Motor neuron (in vitro differentiated cells): ENCODE data around the gene CTSK. TPM values are rescaled to one million over a fixed set of nuclear protein-coding genes. Genes with fewer than 3 reads are reported as not detected.
A peak's percentile ranks its signal among the peaks of the same experiment; 100 is the strongest.
"Not testable (repeated sequence)": the region's sequence is repeated elsewhere in the genome, so short reads cannot be mapped to it uniquely, and the experiment has no call there.

ENCODE experiments used
- ATAC-seq, 8 experiments: fragments of 200-7000 bp; cut with Tn5 transposase; replicated peaks in 6 of 8; 2 replicates each; pipeline ENCODE4 v1.8.0; 2021; ENCODE audit warnings: mild to moderate bottlenecking in 8 of 8, moderate library complexity in 8 of 8
- H3K27ac ChIP-seq, 2 donors: fragments of 250-450 bp; sonication (Bioruptor Pico); 2 replicates each; pipeline ENCODE4 v1.9.0; 2021; ENCODE audit warnings: antibody characterized with exemption in 2 of 2, mild to moderate bottlenecking in 2 of 2, moderate library complexity in 1 of 2
- H3K4me1 ChIP-seq, 2 donors: fragments of 250-450 bp; sonication (Bioruptor Pico); replicated peaks in 1 of 2; 2 replicates each; pipeline ENCODE4 v1.6.1; 2021; ENCODE audit warnings: antibody characterized with exemption in 2 of 2, mild to moderate bottlenecking in 2 of 2, moderate library complexity in 1 of 2
- H3K4me3 ChIP-seq, 5 donors: fragments of 250-450 bp; sonication (Bioruptor Pico); 2 replicates each; pipeline ENCODE4 v1.9.0; 2021; ENCODE audit warnings: antibody characterized with exemption in 5 of 5, mild to moderate bottlenecking in 5 of 5, moderate library complexity in 4 of 5
- WGBS, 10 experiments: fragments of 450-650 bp; shearing (Covaris generic); methylation state at CpG; one replicate each; pipeline ENCODE4 v1.0.0; 2022; 5-methylcytosine and 5-hydroxymethylcytosine counted together
- in situ Hi-C, 9 experiments: fragments of 400-800 bp; cut with MboI; loops; one replicate each; pipeline ENCODE4 v1.15.0; 2021; ENCODE audit warnings: low sequenced_read_pairs in 9 of 9, low pct_unique_long_range_greater_than_20kb in 2 of 9; ENCODE audit not compliant: unreplicated experiment in 9 of 9
- total RNA-seq, 8 experiments: library from RNA; unstranded; fragments of 300-600 nt; gene quantifications; 2 replicates each; pipeline versions ENCODE4 v1.2.3 to v1.2.4, GENCODE V29; 2022

CTSK gene
- total RNA-seq, 8 experiments from 2014 or later: 1.2 to 330 (median 5.3) TPM

GRCh38 chr1:150796374-150796773 is 11.7 kb downstream of the CTSK start:
- 34 to 100% (median 100%) methylated on average over 1 to 3 of the region's 3 CpGs; no CpG with 5 or more reads in 1 of the 10 experiments for WGBS, 10 experiments
- Histone ChIP-seq H3K4me3 (no peak overlapping the region), H3K27ac (no peak overlapping the region), H3K4me1 (peaks cover 11 to 13% of the 10 kb centered on the region in 2 donors)
- in situ Hi-C loops: no loop called here
- ATAC-seq: no peak

GRCh38 chr1:150793778-150794177 is 14.3 kb downstream of the CTSK start:
- H3K4me3 ChIP-seq, H3K27ac ChIP-seq, ATAC-seq, in situ Hi-C loops, H3K4me1 ChIP-seq: not testable (repeated sequence)
- 83 to 100% (median 90%) methylated on average over 1 to 3 of the region's 3 CpGs; no CpG with 5 or more reads in 4 of the 10 experiments for WGBS, 10 experiments

GRCh38 chr1:150793221-150793620 is 14.8 kb downstream of the CTSK start:
- H3K4me3 ChIP-seq: no peak overlapping the region
- no peak overlapping the region for H3K27ac ChIP-seq
- peaks cover under 1 to 2% of the 10 kb centered on the region in 2 donors for H3K4me1 ChIP-seq
- WGBS, 10 experiments: 63 to 100% (median 72%) methylated on average over 1 of the region's 1 CpG; no CpG with 5 or more reads in 4 of the 10 experiments
- in situ Hi-C loops: no loop called here
- ATAC-seq: no peak

- ATAC-seq: no peak
- no peak overlapping the region for H3K27ac ChIP-seq
- WGBS, 10 experiments: 67 to 100% (median 95%) methylated on average over 3 to 4 of the region's 4 CpGs; no CpG with 5 or more reads in 1 of the 10 experiments
- H3K4me3 ChIP-seq: no peak overlapping the region
- no peaks in the 10 kb centered on the region for H3K4me1 ChIP-seq
- in situ Hi-C loops: no loop called here
Measured at GRCh38 chr1:150791585-150791984, 16.5 kb downstream of the CTSK start.

- in situ Hi-C loops: no loop called here
- 17 to 100% (median 70%) methylated on average over 1 to 4 of the region's 4 CpGs for WGBS, 10 experiments
- Histone ChIP-seq H3K4me1 (no peaks in the 10 kb centered on the region), H3K4me3 (no peak overlapping the region), H3K27ac (no peak overlapping the region)
- ATAC-seq: no peak
Measured at GRCh38 chr1:150789396-150789795, 18.7 kb downstream of the CTSK start.

GRCh38 chr1:150788946-150789345 is 19.1 kb downstream of the CTSK start:
- no peak for ATAC-seq
- Histone ChIP-seq H3K4me1 (no peaks in the 10 kb centered on the region), H3K27ac (no peak overlapping the region), H3K4me3 (no peak overlapping the region)
- 19 to 100% (median 88%) methylated on average over 1 to 4 of the region's 4 CpGs for WGBS, 10 experiments
- in situ Hi-C loops: no loop called here

GRCh38 chr1:150787455-150787854 is 20.6 kb downstream of the CTSK start:
- no peak overlapping the region for H3K27ac ChIP-seq
- in situ Hi-C loops: no loop called here
- H3K4me3 ChIP-seq: no peak overlapping the region
- peak in 2 of 8 experiments; percentile 52 to 62 for ATAC-seq
- no peaks in the 10 kb centered on the region for H3K4me1 ChIP-seq

GRCh38 chr1:150780510-150780909 is 27.6 kb downstream of the CTSK start:
- no peak for ATAC-seq
- no peak overlapping the region for H3K27ac ChIP-seq
- H3K4me3 ChIP-seq: no peak overlapping the region
- in situ Hi-C loops: no loop called here
- 86 to 100% (median 100%) methylated on average over 1 of the region's 3 CpGs; no CpG with 5 or more reads in 3 of the 10 experiments for WGBS, 10 experiments
- no peaks in the 10 kb centered on the region for H3K4me1 ChIP-seq

- peak in 1 of 8 experiments; percentile 34 for ATAC-seq
- in situ Hi-C loops: no loop called here
- Histone ChIP-seq H3K4me3 (no peak overlapping the region), H3K4me1 (no peaks in the 10 kb centered on the region), H3K27ac (no peak overlapping the region)
- WGBS, 10 experiments: 50 to 100% (median 95%) methylated on average over 1 of the region's 1 CpG; no CpG with 5 or more reads in 4 of the 10 experiments
Measured at GRCh38 chr1:150778409-150778808, 29.7 kb downstream of the CTSK start.

- in situ Hi-C loops: no loop called here
- no peak overlapping the region for H3K4me3 ChIP-seq
Measured at GRCh38 chr1:150777544-150777943, 30.5 kb downstream of the CTSK start.

GRCh38 chr1:150775931-150776505 is 32.0 kb downstream of the CTSK start:
- H3K27ac ChIP-seq, H3K4me3 ChIP-seq, H3K4me1 ChIP-seq, in situ Hi-C loops, ATAC-seq: not testable (repeated sequence)
- 14 to 100% (median 91%) methylated on average over 1 to 12 of the region's 13 CpGs; no CpG with 5 or more reads in 1 of the 10 experiments for WGBS, 10 experiments

More at GRCh38 chr1:150777544-150777943, 30.5 kb downstream of the CTSK start:
- Histone ChIP-seq H3K4me1 (no peaks in the 10 kb centered on the region), H3K27ac (no peak overlapping the region)
- WGBS, 10 experiments: 71 to 100% (median 90%) methylated on average over 1 to 2 of the region's 2 CpGs; no CpG with 5 or more reads in 2 of the 10 experiments
- no peak for ATAC-seq

- Histone ChIP-seq H3K27ac (no peak overlapping the region), H3K4me3 (no peak overlapping the region), H3K4me1 (no peaks in the 10 kb centered on the region)
- ATAC-seq: no peak
- in situ Hi-C loops: no loop called here
- WGBS, 10 experiments: 40 to 100% (median 91%) methylated on average over 1 to 3 of the region's 3 CpGs
Measured at GRCh38 chr1:150775276-150775675, 32.8 kb downstream of the CTSK start.

GRCh38 chr1:150772326-150772725 is 35.7 kb downstream of the CTSK start:
- Histone ChIP-seq H3K27ac (no peak overlapping the region), H3K4me3 (no peak overlapping the region), H3K4me1 (no peaks in the 10 kb centered on the region)
- no peak for ATAC-seq
- WGBS, 10 experiments: 17 to 82% (median 64%) methylated on average over 2 to 4 of the region's 4 CpGs; no CpG with 5 or more reads in 1 of the 10 experiments
- in situ Hi-C loops: no loop called here

GRCh38 chr1:150767704-150768103 is 40.4 kb downstream of the CTSK start:
- in situ Hi-C loops, H3K4me1 ChIP-seq, H3K4me3 ChIP-seq, ATAC-seq, H3K27ac ChIP-seq: not testable (repeated sequence)
- WGBS, 10 experiments: 0 to 100% (median 80%) methylated on average over 1 of the region's 1 CpG; no CpG with 5 or more reads in 3 of the 10 experiments
